Neural cell (in vitro differentiated cells): ENCODE measurements around the gene IL21R.

ENCODE experiments used
- EP300 ChIP-seq: fragments of 450-650 bp; conservative IDR thresholded peaks from 2 replicates; pipeline ENCODE4 v1.6.1; 2014; ENCODE audit warnings: antibody characterized with exemption, mild to moderate bottlenecking, moderate library complexity; ENCODE audit not compliant: poor library complexity, severe bottlenecking
- EZH2 ChIP-seq: fragments of 200-600, 300-800 bp; shearing (Covaris generic), sonication (generic); IDR thresholded peaks from 2 replicates; pipeline ENCODE4 v1.6.1; 2014; ENCODE audit warnings: antibody characterized with exemption, low read length, borderline replicate concordance, mild to moderate bottlenecking; ENCODE audit not compliant: insufficient read depth, poor library complexity, severe bottlenecking
- POLR2AphosphoS5 ChIP-seq: IDR thresholded peaks from 2 replicates; pipeline ENCODE4 v1.6.1; 2012
- TF ChIP-seq, protein P1 (sequence below): fragments of 450-650 bp; IDR thresholded peaks from 2 replicates; pipeline ENCODE4 v1.5.1; 2014; ENCODE audit warnings: antibody characterized with exemption, mild to moderate bottlenecking, moderate library complexity; ENCODE audit not compliant: poor library complexity, severe bottlenecking

- TF ChIP-seq, protein P1, sequence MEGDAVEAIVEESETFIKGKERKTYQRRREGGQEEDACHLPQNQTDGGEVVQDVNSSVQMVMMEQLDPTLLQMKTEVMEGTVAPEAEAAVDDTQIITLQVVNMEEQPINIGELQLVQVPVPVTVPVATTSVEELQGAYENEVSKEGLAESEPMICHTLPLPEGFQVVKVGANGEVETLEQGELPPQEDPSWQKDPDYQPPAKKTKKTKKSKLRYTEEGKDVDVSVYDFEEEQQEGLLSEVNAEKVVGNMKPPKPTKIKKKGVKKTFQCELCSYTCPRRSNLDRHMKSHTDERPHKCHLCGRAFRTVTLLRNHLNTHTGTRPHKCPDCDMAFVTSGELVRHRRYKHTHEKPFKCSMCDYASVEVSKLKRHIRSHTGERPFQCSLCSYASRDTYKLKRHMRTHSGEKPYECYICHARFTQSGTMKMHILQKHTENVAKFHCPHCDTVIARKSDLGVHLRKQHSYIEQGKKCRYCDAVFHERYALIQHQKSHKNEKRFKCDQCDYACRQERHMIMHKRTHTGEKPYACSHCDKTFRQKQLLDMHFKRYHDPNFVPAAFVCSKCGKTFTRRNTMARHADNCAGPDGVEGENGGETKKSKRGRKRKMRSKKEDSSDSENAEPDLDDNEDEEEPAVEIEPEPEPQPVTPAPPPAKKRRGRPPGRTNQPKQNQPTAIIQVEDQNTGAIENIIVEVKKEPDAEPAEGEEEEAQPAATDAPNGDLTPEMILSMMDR, result no peak
- TF ChIP-seq EZH2, result no peak
- TF ChIP-seq EP300, result no peak
- TF ChIP-seq POLR2AphosphoS5, result no peak
Observed at GRCh38 chr16:27499659-27500055, 97.7 kb downstream of the IL21R start.
